Lung (tissue), 12 donors: Measurements from ENCODE around the gene TXNRD1. TPM values are rescaled to one million over a fixed set of nuclear protein-coding genes. Genes with fewer than 3 reads are reported as not detected.
A peak's percentile ranks its signal among the peaks of the same experiment; 100 is the strongest.

Experiments used
- ATAC-seq: fragments of 200-7000 bp; cut with Tn5 transposase; one replicate; pipeline ENCODE4 v1.9.1; 2020; ENCODE audit warnings: moderate number of reproducible peaks; ENCODE audit not compliant: insufficient read depth, low FRiP score
- DNase-seq, 3 donors: peaks; one replicate each; pipeline ENCODE4 v3.0.0-alpha.2; 2013 to 2017
- H3K27ac ChIP-seq, 2 donors: one replicate each; pipeline ENCODE4 v1.5.1; 2013; ENCODE audit warnings: mild to moderate bottlenecking in 2 of 2, moderate library complexity in 2 of 2, control low read depth in 1 of 2, inconsistent platforms in 1 of 2, low read depth in 1 of 2, low read length in 1 of 2
- H3K27me3 ChIP-seq, 3 donors: one replicate each; pipeline ENCODE4 v1.5.1; 2013; ENCODE audit warnings: low read length in 2 of 3; ENCODE audit not compliant: control insufficient read depth in 3 of 3, insufficient read depth in 3 of 3
- H3K36me3 ChIP-seq, 4 donors: one replicate each; pipeline ENCODE4 v1.5.1; 2013; ENCODE audit warnings: low read length in 4 of 4, mild to moderate bottlenecking in 1 of 4, moderate library complexity in 1 of 4; ENCODE audit not compliant: control insufficient read depth in 4 of 4, insufficient read depth in 4 of 4
- H3K4me1 ChIP-seq, 5 donors: one replicate each; pipeline ENCODE4 v1.5.1; 2013; ENCODE audit warnings: low read length in 5 of 5, mild to moderate bottlenecking in 2 of 5, moderate library complexity in 1 of 5; ENCODE audit not compliant: control insufficient read depth in 5 of 5, insufficient read depth in 5 of 5
- H3K4me3 ChIP-seq: one replicate; pipeline ENCODE4 v1.5.1; 2013; ENCODE audit warnings: mild to moderate bottlenecking, control low read depth, moderate library complexity
- H3K9ac ChIP-seq, 2 donors: one replicate each; pipeline ENCODE4 v1.5.1; 2013; ENCODE audit warnings: low read length in 2 of 2, control low read depth in 1 of 2; ENCODE audit not compliant: insufficient read depth in 1 of 2
- H3K9me3 ChIP-seq, 4 donors: one replicate each; pipeline ENCODE4 v1.5.1; 2013; ENCODE audit warnings: low read length in 3 of 4, mild to moderate bottlenecking in 1 of 4, moderate library complexity in 1 of 4; ENCODE audit not compliant: control insufficient read depth in 4 of 4, insufficient read depth in 3 of 4
- WGBS, 2 donors: extraction: QIAGEN DNeasy Blood & Tissue Kit; methylation state at CpG; one replicate each; pipeline ENCODE4 v1.1.7; 2013; 5-methylcytosine and 5-hydroxymethylcytosine counted together
- polyA plus RNA-seq, 2 donors: library from polyadenylated mRNA; stranded (reverse); fragments of 200-250 nt; gene quantifications; one replicate each; pipeline ENCODE4 v1.2.1, GENCODE V29; 2013
- total RNA-seq, 2 donors: library from RNA; depleted of rRNA in 1 of 2; stranded (reverse); fragments of >200 nt in 1 of 2; gene quantifications; one replicate each; pipeline ENCODE4 v1.2.1, GENCODE V29; 2014 to 2021
- TF ChIP-seq, protein P1 (sequence below): IDR thresholded peaks from 2 replicates; pipeline ENCODE4 v1.5.1; 2012; ENCODE audit warnings: mild to moderate bottlenecking; ENCODE audit errors: control extremely low read depth, extremely low read depth
- donor health status: control.
- donor health status: control.
- donor health status: Bipolar disorder and iron deficiency.
- donor health status: healthy.
- donor health status: DM: yes; HTN: yes; CAD: no.

TXNRD1 gene
- total and polyA plus RNA-seq, 4 donors: 74.2 to 166 (median 125) TPM

DNA sequence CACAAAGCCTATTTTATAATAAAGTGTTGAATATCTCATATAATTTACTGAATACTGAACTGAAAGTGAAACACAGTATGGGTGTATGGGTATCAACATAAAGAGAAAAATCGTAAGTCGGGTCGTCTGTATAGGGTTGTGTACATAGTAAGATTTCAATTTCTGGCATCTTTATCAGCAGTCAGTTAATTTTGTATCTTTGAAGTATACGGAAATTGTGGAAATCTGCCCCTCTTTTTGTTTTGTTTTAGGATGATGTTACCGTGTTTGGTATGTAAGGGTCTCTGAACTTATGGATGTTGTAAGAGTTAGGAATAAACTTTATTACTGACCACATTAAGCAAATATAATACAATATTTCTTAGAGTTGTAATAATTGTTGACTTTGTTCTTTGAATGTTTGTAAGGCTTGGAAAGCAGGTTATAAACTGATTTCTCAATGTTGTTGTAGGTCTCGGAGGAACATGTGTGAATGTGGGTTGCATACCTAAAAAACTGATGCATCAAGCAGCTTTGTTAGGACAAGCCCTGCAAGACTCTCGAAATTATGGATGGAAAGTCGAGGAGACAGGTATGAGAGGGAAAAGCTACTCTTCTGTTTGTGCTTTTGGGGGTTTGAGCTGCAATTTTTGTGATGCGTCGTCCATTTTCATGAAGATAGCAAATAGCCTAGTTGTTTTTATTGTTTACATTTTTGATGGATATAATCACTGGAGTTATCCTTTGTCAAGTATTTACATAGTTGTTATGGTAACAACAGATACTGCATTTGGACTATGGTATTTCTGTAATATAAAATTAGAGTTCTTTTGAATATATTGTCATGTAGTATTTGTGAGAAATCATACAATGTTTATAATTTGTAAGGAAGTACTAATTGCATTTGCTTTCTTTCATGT lies 100.0 kb downstream of the TXNRD1 start:
- H3K9me3 ChIP-seq: no peaks in the 10 kb centered on the region
- H3K27me3 ChIP-seq: no peaks in the 10 kb centered on the region
- TF ChIP-seq, protein P1, sequence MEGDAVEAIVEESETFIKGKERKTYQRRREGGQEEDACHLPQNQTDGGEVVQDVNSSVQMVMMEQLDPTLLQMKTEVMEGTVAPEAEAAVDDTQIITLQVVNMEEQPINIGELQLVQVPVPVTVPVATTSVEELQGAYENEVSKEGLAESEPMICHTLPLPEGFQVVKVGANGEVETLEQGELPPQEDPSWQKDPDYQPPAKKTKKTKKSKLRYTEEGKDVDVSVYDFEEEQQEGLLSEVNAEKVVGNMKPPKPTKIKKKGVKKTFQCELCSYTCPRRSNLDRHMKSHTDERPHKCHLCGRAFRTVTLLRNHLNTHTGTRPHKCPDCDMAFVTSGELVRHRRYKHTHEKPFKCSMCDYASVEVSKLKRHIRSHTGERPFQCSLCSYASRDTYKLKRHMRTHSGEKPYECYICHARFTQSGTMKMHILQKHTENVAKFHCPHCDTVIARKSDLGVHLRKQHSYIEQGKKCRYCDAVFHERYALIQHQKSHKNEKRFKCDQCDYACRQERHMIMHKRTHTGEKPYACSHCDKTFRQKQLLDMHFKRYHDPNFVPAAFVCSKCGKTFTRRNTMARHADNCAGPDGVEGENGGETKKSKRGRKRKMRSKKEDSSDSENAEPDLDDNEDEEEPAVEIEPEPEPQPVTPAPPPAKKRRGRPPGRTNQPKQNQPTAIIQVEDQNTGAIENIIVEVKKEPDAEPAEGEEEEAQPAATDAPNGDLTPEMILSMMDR: no peak
- peak overlapping the region in 1 of 2 donors; percentile 26 for H3K9ac ChIP-seq
- 80 to 83% methylated on average over 10 of the region's 10 CpGs for WGBS, 2 donors
- DNase-seq (peak in 2 of 3 donors; percentile 27 to 44), ATAC-seq (no peak)
- H3K27ac ChIP-seq: no peak overlapping the region
- peaks cover 0 to 3% (median 0%) of the 10 kb centered on the region in 5 donors for H3K4me1 ChIP-seq
- H3K36me3 ChIP-seq: peaks cover 27 to 47% (median 31%) of the 10 kb centered on the region in 4 donors
- H3K4me3 ChIP-seq: no peak overlapping the region

DNA sequence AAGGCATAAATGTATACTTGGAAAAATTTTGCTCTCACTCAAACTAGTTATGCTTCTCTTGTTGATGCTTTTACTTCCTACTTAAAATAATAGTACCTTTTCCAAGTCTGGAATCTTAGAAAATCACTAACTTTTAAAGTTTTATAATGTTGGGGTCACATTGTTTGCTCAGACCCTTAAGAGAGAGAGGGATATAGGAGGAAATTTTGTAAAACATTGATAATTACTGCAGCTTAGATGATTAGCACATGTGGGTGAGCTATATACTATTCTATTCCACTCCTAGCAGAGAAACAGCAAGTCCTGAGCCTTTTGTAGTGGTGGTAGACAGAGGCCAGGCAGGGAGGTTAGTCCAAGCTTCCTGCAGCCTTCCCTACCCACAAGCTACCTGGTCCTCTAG lies 101.4 kb downstream of the TXNRD1 start:
- no peak for DNase-seq
- H3K36me3 ChIP-seq: peaks cover 29 to 50% (median 40%) of the 10 kb centered on the region in 4 donors

DNA sequence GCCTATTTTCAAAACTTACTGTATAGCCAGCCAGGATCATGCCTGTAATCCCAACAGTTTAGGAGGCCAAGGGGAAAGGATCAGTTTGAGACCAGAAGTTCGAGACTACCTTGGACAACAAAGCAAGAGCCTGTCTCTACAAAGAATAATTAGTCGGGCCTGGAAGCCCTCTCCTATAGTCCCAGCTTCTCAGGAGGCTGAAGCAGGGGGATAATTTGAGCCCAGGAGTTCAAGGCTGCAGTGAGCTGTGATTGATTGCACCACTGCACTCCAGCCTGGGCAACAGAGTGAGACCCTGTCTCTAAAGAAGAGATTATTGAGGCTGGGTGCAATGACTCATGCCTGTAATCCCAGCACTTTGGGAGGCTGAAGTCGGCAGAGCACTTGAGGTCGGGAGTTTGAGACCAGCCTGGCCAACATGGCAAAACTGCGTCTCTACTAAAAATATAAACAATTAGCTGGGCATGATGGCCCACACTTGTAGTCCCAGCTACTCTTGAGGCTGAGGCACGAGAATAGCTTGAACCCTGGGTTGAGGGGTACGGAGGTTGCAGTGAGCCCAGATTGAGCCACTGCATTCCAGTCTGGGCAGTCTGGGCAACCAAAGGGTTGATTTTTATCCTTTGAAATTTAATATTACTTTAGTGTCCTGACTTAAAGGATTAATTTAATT lies 102.1 kb downstream of the TXNRD1 start:
- Histone ChIP-seq H3K9ac (no peak overlapping the region), H3K9me3 (no peaks in the 10 kb centered on the region), H3K4me1 (peaks cover 0 to 3% (median 0%) of the 10 kb centered on the region in 5 donors), H3K36me3 (peaks cover 29 to 46% (median 38%) of the 10 kb centered on the region in 4 donors), H3K4me3 (no peak overlapping the region), H3K27me3 (no peaks in the 10 kb centered on the region), H3K27ac (no peak overlapping the region)
- DNase-seq: no peak
- 97 to 98% methylated on average over 7 of the region's 7 CpGs for WGBS, 2 donors
- TF ChIP-seq, protein P1: no peak
- ATAC-seq: no peak

More for the DNA sequence above, 101.4 kb downstream of the TXNRD1 start:
- H3K4me1 ChIP-seq: peaks cover 0 to 3% (median 0%) of the 10 kb centered on the region in 5 donors
- no peak overlapping the region for H3K27ac ChIP-seq
- no peak overlapping the region for H3K4me3 ChIP-seq
- no peak overlapping the region for H3K9ac ChIP-seq
- no peak for ATAC-seq
- TF ChIP-seq, protein P1: no peak
- no peaks in the 10 kb centered on the region for H3K27me3 ChIP-seq
- no peaks in the 10 kb centered on the region for H3K9me3 ChIP-seq
